Measurements from ENCODE around the gene PRG3. TPM values are rescaled to one million over a fixed set of nuclear protein-coding genes. Genes with fewer than 3 reads are reported as not detected.

The PRG3 gene
- total and polyA plus RNA-seq, 2 of the 13 experiments (the other 11 are each of a cell fraction or from before 2014, with no cell fraction given) = not detected

DNA sequence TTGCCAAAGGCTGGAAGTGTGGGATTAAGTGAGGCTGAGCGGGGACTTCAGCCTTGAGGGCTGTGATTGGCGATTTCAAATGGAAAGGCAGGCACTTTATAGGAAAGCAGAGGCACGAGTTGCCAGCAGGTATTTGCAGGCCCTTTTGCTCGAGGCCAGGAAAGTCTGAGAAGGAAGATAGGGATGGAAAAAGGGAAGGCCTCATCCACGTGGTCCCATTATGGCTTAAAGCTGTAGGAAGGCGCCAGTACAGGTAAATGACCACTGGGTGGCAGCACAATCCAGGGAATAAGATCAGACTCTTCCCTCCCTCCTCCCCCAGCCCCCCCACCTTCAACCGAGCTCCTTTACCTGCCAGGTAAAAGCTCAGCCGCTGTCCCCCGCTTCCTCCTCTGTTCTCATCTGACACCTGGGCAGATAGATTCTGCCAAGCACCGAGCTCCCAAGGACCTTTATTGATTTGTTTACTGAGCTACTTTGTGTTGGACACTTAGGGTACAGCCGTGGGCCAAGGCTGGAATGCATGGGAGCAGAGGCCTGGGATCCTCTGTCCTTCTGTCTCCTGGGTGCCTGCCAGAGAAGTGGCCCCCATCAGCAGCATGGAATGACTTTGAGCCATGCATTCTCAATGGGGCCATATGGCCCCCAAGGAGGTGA, 35.3 kb downstream of the PRG3 start:
- ChIA-PET POLR2A (interaction anchor here (0.8 to 1.1 kb wide), 4 partner anchors 10 to 296 kb away, joined by 3 to 6 read pairs (median 3); partner anchors contain the start of gene SSRP1), CTCF (ENCODE audit: low intra/inter-chr PET ratio, low total read pairs) (interaction anchor here (0.8 to 1.8 kb wide), 4 partner anchors 135 to 299 kb away, joined by 3 to 7 read pairs (median 6); no protein-coding TSS in a partner anchor)
- ATAC-seq (peak; percentile 55), DNase-seq (ENCODE audit: low spot score) (peak; percentile 64), FAIRE-seq (peak; percentile 80)
- in situ Hi-C loops (cut with HindIII; ENCODE audit: extremely low pct_ligation_motif_present, low pct_unique_long_range_greater_than_20kb) (loop anchor here (5.0 to 10.0 kb wide), 4 partner anchors 112 to 297 kb away; partner anchors contain the start of genes TIMM10 and UBE2L6), intact Hi-C loops (cut with micrococcal nuclease; ENCODE audit: unreplicated experiment) (loop anchor here (1.0 to 10.0 kb wide), 7 partner anchors 68 to 1179 kb away; no protein-coding TSS in a partner anchor)
- Histone ChIP-seq H3K36me3 (replicated peaks in 1 of 2; ENCODE audit: control insufficient read depth in 1 of 2, insufficient read depth in 2 of 2, low read length in 2 of 2) (no peaks in the 10 kb centered on the region), H3K4me2 (ENCODE audit: low read depth, low read length) (peak overlapping the region; percentile 65), H3K9ac (ENCODE audit: insufficient read depth, low read depth, low read length) (no peak overlapping the region), H4K20me1 (ENCODE audit: insufficient read depth, low read length) (no peaks in the 10 kb centered on the region), H3K4me1 (ENCODE audit: insufficient read depth, low read length) (peaks cover 65% of the 10 kb centered on the region), H3K9me3 (ENCODE audit: low read length) (no peaks in the 10 kb centered on the region), H3K79me2 (ENCODE audit: insufficient read depth, low read length) (no peaks in the 10 kb centered on the region), H3K4me3 (replicated peaks in 1 of 3; ENCODE audit: insufficient read depth in 1 of 3, low read depth in 2 of 3, low read length in 3 of 3) (peak overlapping the region in 1 of 3 experiments; percentile 20; a peak in 1 of 6 replicates), H3K27me3 (ENCODE audit: control insufficient read depth in 1 of 2, insufficient read depth in 2 of 2, low read length in 2 of 2) (peaks cover 1 to 27% of the 10 kb centered on the region in 2 experiments; a peak in 4 of 5 replicates), H3K27ac (ENCODE audit: extremely low read length, insufficient read depth, low read length) (no peak overlapping the region), H2AFZ (ENCODE audit: low read length) (peak overlapping the region; percentile 92)
- WGBS (ENCODE audit: low lambda C conversion rate) = 7% methylated on average over 11 of the region's 11 CpGs
- no TSS peak for BruUV-seq (replicated peaks)
- TF ChIP-seq, protein P1, sequence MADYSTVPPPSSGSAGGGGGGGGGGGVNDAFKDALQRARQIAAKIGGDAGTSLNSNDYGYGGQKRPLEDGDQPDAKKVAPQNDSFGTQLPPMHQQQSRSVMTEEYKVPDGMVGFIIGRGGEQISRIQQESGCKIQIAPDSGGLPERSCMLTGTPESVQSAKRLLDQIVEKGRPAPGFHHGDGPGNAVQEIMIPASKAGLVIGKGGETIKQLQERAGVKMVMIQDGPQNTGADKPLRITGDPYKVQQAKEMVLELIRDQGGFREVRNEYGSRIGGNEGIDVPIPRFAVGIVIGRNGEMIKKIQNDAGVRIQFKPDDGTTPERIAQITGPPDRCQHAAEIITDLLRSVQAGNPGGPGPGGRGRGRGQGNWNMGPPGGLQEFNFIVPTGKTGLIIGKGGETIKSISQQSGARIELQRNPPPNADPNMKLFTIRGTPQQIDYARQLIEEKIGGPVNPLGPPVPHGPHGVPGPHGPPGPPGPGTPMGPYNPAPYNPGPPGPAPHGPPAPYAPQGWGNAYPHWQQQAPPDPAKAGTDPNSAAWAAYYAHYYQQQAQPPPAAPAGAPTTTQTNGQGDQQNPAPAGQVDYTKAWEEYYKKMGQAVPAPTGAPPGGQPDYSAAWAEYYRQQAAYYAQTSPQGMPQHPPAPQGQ (CRISPR knock-in tag; IDR thresholded peaks at IDR 0.05; ENCODE audit: borderline replicate concordance) = no peak
- TF ChIP-seq, protein P2, sequence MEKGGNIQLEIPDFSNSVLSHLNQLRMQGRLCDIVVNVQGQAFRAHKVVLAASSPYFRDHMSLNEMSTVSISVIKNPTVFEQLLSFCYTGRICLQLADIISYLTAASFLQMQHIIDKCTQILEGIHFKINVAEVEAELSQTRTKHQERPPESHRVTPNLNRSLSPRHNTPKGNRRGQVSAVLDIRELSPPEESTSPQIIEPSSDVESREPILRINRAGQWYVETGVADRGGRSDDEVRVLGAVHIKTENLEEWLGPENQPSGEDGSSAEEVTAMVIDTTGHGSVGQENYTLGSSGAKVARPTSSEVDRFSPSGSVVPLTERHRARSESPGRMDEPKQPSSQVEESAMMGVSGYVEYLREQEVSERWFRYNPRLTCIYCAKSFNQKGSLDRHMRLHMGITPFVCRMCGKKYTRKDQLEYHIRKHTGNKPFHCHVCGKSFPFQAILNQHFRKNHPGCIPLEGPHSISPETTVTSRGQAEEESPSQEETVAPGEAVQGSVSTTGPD (CRISPR knock-in tag; IDR thresholded peaks at IDR 0.05) = no peak
- TF ChIP-seq ZSCAN21 (CRISPR knock-in tag; IDR thresholded peaks at IDR 0.05; ENCODE audit: borderline replicate concordance) (no peak), TFDP1 (CRISPR knock-in tag; IDR thresholded peaks at IDR 0.05; ENCODE audit: borderline replicate concordance) (peak; percentile 40; the same call in 1 of the 2 replicates), RCOR2 (CRISPR knock-in tag; IDR thresholded peaks at IDR 0.05) (no peak), ETV5 (CRISPR knock-in tag; IDR thresholded peaks at IDR 0.05; ENCODE audit: borderline replicate concordance) (no peak), MTF2 (CRISPR knock-in tag; IDR thresholded peaks at IDR 0.05; ENCODE audit: borderline replicate concordance) (no peak), SMARCE1 (IDR thresholded peaks at IDR 0.05; ENCODE audit: borderline replicate concordance) (no peak), ZNF256 (CRISPR knock-in tag; conservative IDR thresholded peaks at IDR 0.05) (no peak), ZFP1 (CRISPR knock-in tag; IDR thresholded peaks at IDR 0.05) (no peak), STAG1 (CRISPR knock-in tag; IDR thresholded peaks at IDR 0.05) (peak; percentile 72), GPBP1L1 (CRISPR knock-in tag; IDR thresholded peaks at IDR 0.05) (no peak)
- TF ChIP-seq, protein P3, sequence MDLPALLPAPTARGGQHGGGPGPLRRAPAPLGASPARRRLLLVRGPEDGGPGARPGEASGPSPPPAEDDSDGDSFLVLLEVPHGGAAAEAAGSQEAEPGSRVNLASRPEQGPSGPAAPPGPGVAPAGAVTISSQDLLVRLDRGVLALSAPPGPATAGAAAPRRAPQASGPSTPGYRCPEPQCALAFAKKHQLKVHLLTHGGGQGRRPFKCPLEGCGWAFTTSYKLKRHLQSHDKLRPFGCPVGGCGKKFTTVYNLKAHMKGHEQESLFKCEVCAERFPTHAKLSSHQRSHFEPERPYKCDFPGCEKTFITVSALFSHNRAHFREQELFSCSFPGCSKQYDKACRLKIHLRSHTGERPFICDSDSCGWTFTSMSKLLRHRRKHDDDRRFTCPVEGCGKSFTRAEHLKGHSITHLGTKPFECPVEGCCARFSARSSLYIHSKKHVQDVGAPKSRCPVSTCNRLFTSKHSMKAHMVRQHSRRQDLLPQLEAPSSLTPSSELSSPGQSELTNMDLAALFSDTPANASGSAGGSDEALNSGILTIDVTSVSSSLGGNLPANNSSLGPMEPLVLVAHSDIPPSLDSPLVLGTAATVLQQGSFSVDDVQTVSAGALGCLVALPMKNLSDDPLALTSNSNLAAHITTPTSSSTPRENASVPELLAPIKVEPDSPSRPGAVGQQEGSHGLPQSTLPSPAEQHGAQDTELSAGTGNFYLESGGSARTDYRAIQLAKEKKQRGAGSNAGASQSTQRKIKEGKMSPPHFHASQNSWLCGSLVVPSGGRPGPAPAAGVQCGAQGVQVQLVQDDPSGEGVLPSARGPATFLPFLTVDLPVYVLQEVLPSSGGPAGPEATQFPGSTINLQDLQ (CRISPR knock-in tag; IDR thresholded peaks at IDR 0.05) = no peak

All from HepG2 (cell line).